GM18870 (cell line): ENCODE data around the gene MST1.

Experiments
- ATAC-seq: cut with Tn5 transposase; IDR thresholded peaks from one replicate; pipeline ENCODE4 v1.9.1; 2021; ENCODE audit warnings: moderate library complexity; ENCODE audit not compliant: unreplicated experiment

Gene MST1

GRCh38 chr3:49718858-49719213 lies 29.6 kb upstream of the MST1 start:
- no peak for ATAC-seq

GRCh38 chr3:49717959-49718857 lies 28.9 kb upstream of the MST1 start:
- no peak for ATAC-seq

GRCh38 chr3:49717211-49717958 lies 28.1 kb upstream of the MST1 start:
- no peak for ATAC-seq

GRCh38 chr3:49716691-49717210 lies 27.5 kb upstream of the MST1 start:
- ATAC-seq = no peak

GRCh38 chr3:49716169-49716568 lies 26.9 kb upstream of the MST1 start:
- no peak for ATAC-seq

- no peak for ATAC-seq
Measured at GRCh38 chr3:49715611-49716121, 26.4 kb upstream of the MST1 start.

- no peak for ATAC-seq
Measured at GRCh38 chr3:49714728-49715550, 25.7 kb upstream of the MST1 start.

GRCh38 chr3:49713336-49714105 lies 24.2 kb upstream of the MST1 start:
- no peak for ATAC-seq

GRCh38 chr3:49712631-49713317 lies 23.5 kb upstream of the MST1 start:
- no peak for ATAC-seq

GRCh38 chr3:49712166-49712565 lies 22.9 kb upstream of the MST1 start:
- no peak for ATAC-seq

GRCh38 chr3:49711489-49711888 lies 22.2 kb upstream of the MST1 start:
- ATAC-seq = no peak

GRCh38 chr3:49709852-49710251 lies 20.6 kb upstream of the MST1 start:
- no peak for ATAC-seq

GRCh38 chr3:49707113-49707480 lies 17.8 kb upstream of the MST1 start:
- no peak for ATAC-seq

GRCh38 chr3:49706456-49707112 lies 17.3 kb upstream of the MST1 start:
- ATAC-seq = no peak

- ATAC-seq = no peak
Measured at GRCh38 chr3:49705390-49705960, 16.2 kb upstream of the MST1 start.

GRCh38 chr3:49704629-49705028 lies 15.4 kb upstream of the MST1 start:
- no peak for ATAC-seq

GRCh38 chr3:49703956-49704355 lies 14.7 kb upstream of the MST1 start:
- no peak for ATAC-seq

GRCh38 chr3:49703443-49703927 lies 14.2 kb upstream of the MST1 start:
- ATAC-seq = no peak

GRCh38 chr3:49702672-49703071 lies 13.4 kb upstream of the MST1 start:
- ATAC-seq = no peak
